ENCODE results near the gene ZNF662.

ZNF662 gene

DNA sequence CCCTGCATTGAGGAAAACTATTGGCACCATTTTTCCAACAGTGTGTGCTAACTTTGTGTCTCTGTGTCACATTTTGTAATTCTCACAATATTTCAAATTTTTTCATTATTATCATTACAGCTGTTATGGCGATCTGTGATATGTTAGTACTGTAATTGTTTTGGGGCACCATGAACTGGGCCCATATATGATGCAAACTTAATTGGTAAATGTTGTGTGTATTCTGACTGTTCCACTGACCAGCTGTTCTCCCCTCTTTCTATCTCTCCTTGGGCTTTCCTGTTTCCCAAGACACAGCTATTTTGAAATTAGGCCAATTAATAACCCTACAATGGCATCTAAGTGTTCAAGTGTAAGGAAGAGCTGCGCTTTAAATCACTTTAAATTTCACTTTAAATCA is 28.1 kb upstream of the ZNF662 start:
- TF ChIP-seq GATA2 (IDR thresholded peaks at IDR 0.05; ENCODE audit: low read depth, low read length) (no peak), GATA3 (IDR thresholded peaks at IDR 0.05; ENCODE audit: low read depth, low read length) (no peak)

DNA sequence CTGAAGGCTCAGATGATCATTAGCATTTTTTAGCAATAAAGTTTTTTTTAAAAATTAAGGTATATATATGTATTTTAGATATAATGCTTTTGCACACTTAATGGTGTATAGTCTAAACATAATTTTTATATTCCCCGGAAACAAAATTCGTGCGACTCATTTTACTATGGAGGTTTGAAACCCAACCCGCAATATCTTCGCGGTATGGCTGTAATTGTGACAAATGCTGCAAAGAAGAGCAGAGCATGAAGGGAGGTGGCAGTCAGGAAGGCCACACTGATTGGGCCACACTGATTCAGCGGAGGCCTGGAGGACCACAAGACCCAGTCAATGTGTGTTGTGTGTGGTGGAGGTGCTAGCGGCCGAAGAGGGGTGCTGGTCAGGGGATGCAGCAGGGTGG is 25.8 kb upstream of the ZNF662 start:
- no peak for TF ChIP-seq GATA2 (IDR thresholded peaks at IDR 0.05; ENCODE audit: low read depth, low read length)
- TF ChIP-seq GATA3 (IDR thresholded peaks at IDR 0.05; ENCODE audit: low read depth, low read length), result no peak

DNA sequence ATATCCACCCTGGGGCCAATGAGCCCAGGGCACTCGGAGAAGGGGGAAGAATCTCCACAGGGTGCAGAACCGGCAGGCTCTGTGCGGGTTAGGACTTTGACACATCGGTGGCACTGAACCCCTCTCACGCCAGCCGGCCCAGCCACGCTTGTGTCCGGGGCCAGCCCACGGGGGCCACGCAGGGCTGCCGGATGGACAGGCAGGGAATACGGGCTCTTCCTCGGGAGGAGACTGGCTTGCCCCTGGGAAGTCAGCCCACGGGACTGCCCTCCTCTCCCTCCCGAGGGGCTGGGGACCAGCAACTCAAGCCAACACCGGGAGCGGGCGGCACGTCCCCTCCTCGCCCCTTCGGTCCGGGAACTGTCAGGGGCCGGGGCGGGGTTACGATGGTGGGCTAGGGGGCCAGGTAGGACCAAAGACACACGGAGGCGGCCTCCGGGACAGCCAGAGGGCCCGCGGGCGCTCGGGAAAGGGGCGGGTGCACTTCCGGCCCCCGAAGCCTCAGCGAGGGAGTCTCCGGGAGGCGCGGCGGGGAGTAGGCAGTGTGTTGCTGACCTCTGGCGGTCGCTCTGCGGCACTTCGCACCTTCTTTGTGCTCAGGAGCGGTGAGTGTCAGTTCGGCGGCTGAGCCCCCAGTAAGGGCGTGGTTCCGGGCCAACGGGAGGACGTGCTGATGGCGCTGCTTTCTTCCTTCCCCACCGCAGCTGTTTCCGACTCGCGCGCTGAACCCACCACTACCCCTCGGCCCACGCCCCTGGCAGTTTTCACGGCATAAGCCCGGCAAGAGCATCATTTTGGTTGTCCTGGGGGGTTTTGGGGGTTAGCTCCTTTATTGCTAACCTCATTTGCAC is 25.1 kb upstream of the ZNF662 start:
- TF ChIP-seq GATA3 (IDR thresholded peaks at IDR 0.05; ENCODE audit: low read depth, low read length), result no peak
- no peak for TF ChIP-seq GATA2 (IDR thresholded peaks at IDR 0.05; ENCODE audit: low read depth, low read length)

DNA sequence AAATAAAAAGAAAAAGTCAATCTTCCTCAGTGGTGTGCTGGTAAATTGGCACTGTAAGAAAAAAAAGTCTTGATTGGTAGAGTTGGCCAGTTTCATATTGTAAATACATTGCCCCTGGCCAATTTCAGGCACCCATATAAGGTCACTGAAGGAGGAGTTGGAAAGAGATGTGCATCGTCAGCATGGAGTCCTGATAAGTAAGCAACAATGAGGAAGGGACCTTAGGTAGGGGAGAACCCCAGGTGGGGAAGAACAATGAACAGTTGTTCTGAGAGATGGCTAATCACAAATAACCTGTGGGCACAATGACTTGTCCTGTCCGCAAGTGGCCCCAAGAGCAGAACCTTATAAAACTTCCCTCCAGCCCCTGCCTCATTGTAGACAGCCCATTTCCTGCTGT is 21.6 kb upstream of the ZNF662 start:
- TF ChIP-seq GATA3 (IDR thresholded peaks at IDR 0.05; ENCODE audit: low read depth, low read length) (no peak), GATA2 (IDR thresholded peaks at IDR 0.05; ENCODE audit: low read depth, low read length) (no peak)

DNA sequence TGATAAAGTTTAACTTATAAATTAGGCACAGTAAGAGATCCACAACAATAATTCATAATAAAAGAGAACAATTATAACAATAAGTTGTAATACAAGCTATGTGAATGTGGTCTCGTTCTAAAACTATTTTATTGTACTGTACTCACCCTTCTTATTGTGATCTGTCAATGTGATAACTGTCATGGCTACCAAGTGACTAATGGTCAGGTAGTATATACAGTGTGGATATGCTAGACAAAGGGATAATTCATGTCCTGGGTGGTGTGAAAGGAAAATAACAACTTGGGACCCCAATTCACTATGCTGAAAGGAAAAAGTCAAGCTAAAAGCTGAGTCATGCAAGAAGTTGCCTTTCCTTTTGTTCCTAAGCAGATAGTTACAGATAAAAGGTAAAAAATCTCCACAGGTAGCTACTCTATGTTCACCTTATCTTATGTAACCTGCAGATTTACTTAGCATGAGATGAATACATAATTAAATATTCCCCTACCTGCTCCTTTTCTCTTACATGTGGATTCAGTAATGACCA is 19.6 kb upstream of the ZNF662 start:
- TF ChIP-seq GATA2 (IDR thresholded peaks at IDR 0.05; ENCODE audit: low read depth, low read length) (no peak), GATA3 (IDR thresholded peaks at IDR 0.05; ENCODE audit: low read depth, low read length) (no peak)

DNA sequence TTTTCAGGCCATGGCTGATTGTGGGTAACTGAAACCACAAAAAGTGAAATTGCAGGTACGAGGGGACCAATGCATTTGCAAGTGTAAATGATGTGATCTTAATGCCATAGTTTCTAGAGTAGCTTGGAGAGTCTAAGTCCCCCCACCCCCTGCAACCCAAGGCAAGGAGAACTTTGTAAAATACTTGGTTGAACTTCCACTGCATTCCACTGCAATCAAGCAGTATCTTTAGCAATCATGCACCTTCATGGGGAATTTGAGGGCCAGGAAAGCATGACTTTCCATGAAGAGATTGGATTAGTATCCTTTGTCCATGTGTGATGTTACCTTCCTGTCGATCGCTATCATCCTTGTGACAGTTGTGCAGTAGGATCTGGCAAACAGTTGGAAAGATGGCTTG is 18.9 kb upstream of the ZNF662 start:
- no peak for TF ChIP-seq GATA3 (IDR thresholded peaks at IDR 0.05; ENCODE audit: low read depth, low read length)
- no peak for TF ChIP-seq GATA2 (IDR thresholded peaks at IDR 0.05; ENCODE audit: low read depth, low read length)

DNA sequence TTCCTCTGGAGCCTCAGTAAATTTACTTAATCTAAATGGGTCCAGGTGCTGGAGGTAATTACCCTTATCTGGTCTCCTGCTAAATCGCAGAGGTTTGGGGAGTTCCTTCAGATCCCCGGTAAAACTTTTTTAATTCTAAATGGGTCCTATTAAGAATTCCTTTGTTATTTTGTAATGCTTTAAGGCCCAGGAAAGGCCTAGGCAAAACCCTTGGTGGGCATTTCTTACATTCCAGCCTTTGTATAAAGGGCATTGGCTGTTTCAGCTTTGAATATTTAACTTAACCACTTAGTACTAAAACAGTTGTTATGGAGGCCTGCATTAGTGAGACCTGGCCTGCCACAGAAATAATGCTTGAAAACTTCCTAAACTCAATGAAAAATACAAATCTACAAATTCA is 14.9 kb upstream of the ZNF662 start:
- no peak for TF ChIP-seq GATA3 (IDR thresholded peaks at IDR 0.05; ENCODE audit: low read depth, low read length)

DNA sequence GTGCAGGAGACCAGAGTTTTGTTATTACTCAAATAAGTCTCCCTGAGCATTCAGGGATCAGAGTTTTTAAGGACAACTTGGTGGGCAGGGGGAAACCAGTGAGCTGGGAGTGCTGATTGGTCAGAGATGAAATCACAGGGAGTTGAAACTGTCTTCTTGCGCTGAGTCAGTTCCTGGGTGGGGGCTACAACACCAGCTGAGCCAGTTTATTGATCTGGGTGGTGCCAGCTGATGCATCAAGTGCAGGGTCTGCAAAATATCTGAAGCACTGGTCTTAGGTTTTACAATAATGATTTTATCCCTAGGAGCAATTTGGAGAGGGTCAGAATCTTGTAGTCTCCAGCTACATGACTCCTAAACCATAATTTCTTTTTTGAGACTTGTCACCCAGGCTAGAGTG is 13.8 kb upstream of the ZNF662 start:
- no peak for TF ChIP-seq GATA2 (IDR thresholded peaks at IDR 0.05; ENCODE audit: low read depth, low read length)
- no peak for TF ChIP-seq GATA3 (IDR thresholded peaks at IDR 0.05; ENCODE audit: low read depth, low read length)

DNA sequence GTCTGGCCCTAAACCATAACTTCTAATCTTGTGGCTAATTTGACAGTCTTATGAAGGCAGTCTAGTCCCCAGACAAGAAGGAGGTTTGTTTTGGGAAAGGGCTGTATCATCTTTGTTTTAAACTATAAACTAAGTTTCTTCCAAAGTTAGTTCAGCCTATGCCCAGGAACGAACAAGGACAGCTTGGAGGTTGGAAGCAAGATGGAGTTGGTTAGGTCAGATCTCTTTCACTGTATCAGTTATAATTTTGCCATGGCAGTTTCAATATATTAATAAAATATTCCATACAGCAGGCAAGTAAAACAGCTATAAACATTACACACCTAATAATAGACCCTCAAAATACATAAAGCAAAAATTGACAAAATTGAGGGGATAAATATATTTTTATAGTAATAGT is 13.1 kb upstream of the ZNF662 start:
- TF ChIP-seq GATA2 (IDR thresholded peaks at IDR 0.05; ENCODE audit: low read depth, low read length) (no peak), GATA3 (IDR thresholded peaks at IDR 0.05; ENCODE audit: low read depth, low read length) (no peak)

DNA sequence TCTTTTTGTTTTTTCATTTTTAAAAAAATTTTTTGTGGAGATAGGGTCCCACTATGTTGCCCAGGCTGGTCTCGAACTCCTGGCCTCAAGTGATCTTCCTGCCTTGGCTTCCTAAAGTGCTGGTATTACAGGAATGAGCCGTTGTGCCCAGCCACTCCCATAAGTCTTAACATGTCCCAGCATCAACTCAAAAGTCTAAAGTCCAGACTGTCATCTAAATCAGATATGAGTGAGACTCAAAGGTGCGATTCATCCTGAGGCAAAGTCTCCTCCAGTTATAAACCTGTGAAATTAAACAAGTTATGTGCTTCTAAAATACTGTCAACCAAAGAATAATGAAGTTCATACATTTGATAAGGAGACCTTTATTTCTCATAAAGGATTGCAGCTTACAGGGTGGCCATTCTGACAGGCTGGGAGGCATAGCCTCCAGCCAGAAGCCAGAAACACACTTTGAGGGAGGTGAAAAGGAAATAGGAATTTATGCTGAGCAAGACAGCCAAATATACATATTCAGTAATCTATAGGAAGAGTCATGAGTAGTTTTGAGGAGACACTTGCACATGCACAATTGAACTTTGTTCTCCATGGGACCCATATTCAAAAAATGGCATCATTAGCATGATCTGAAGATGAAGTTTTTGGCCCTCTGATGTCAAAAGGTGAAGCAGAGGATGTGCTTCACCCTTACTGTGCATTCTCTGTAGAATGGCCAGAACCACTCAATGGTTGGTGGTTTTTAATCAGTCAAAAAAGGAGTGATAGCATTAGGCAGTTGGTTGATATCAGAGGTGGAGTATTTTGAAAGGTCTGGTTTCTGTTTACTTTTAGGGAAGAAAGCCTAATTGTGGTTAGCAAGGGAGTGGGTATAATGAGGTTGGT is 11.0 kb upstream of the ZNF662 start:
- no peak for TF ChIP-seq GATA3 (IDR thresholded peaks at IDR 0.05; ENCODE audit: low read depth, low read length)
- TF ChIP-seq GATA2 (IDR thresholded peaks at IDR 0.05; ENCODE audit: low read depth, low read length), result no peak

DNA sequence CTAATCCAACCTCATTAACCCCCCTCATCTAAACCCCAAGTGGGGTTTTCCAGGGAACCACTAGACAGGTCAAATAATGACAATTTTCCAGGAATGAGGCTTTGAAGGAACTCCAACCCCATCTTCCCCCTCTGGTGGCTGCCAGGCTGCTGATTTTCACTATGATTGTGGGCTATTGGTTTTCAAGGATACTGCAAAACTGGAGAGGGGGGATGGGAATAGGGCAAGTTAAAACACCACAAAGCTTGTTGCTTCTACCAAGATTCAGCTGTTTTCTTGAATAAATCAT is 10.4 kb upstream of the ZNF662 start:
- TF ChIP-seq GATA3 (IDR thresholded peaks at IDR 0.05; ENCODE audit: low read depth, low read length) (no peak), GATA2 (IDR thresholded peaks at IDR 0.05; ENCODE audit: low read depth, low read length) (no peak)

DNA sequence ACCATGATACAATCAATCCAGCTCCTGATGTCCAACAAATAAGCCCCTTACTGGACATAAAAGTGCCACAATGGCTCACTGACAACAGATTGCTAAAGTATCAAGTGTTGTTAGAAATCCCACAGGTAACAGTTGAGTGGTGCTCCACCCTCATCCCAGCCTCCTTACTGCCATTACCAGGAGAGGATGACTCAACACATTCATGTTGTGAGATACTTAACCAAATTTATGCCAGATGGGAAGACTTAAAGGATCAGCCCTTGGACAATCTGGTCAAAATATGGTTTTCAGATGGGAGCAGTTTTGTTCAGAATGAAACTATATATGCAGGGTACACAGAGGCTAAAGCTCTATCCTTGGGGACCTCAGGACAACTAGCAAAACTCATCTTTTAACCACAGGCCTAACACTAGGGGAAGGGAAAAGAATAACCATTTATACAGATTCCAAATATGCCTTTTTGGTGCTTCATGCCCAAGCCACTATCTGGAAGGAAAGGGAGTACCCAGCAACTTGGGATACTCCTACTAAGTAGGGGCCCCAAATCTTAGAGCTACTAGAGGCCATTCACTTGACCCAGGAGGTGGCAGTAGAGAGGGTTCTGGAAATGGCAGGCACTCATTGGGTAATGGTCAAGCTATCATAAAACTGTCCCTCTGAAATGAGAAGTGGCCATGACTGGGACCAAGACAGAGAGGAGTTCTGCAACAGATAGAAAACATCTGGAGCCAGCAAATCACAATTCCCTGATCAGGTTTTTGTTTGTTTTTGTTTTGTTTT is 6.9 kb upstream of the ZNF662 start:
- TF ChIP-seq GATA2 (IDR thresholded peaks at IDR 0.05; ENCODE audit: low read depth, low read length) (no peak), GATA3 (IDR thresholded peaks at IDR 0.05; ENCODE audit: low read depth, low read length) (no peak)

DNA sequence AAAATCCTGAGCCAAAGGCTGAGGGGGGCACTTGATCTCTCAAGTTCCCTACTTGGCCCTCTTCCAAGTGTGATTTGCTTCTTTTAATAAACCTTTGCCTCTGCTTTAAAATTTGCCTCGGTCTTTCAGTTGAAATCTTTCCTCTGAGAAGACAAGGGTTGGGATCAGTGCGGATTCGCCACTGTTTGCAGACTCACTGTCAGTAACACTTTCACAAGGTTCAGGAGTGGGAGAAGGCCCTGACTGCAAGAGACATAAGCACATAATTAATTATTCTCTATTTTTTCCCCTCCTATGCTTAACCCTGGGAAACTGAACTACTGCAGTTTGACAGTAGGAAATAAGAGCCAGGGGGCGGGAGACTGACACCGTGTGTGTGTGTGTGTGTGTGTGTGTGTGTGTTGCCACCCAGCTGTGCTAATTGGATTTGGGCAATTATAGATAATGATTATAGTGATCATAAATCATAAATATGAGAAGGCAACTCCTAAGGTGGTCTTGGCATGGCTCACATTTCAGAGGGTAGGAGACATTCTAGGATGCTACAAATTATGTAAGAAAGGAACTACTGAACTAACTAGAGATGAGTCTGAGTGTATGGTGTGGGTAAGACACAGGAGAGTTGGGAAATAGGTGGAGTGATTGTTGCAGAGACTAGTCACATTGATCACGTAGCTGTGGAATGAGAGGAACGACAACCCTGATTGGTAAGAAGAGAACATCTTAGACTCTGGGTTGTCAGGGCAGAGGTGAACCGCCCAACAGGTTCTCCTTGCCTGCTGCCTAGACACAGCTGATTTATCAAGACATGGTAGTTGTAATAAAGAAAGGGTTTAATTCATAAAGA is 5.5 kb upstream of the ZNF662 start:
- TF ChIP-seq GATA2 (IDR thresholded peaks at IDR 0.05; ENCODE audit: low read depth, low read length), result no peak
- TF ChIP-seq GATA3 (IDR thresholded peaks at IDR 0.05; ENCODE audit: low read depth, low read length), result no peak
